Activated CD4-positive, alpha-beta memory T cell treated with anti-CD3 and anti-CD28 coated beads, Interleukin-2, amount 10 ng/mL, durations not matched to agents 7 days and 5 days (primary cell): ENCODE measurements around the gene WDFY3. TPM values are rescaled to one million over a fixed set of nuclear protein-coding genes. Genes with fewer than 3 reads are reported as not detected.

Experiments
- CTCF ChIA-PET: fragments of 350-600 bp; sonication (Branson Sonifier 250); formaldehyde crosslinking; loops from one replicate; lab custom pipeline; 2021; ENCODE audit warnings: antibody characterized with exemption, inconsistent platforms; lab: Charles Lee
- POLR2A ChIA-PET: fragments of 350-600 bp; sonication (Branson Sonifier 250); formaldehyde crosslinking; loops from one replicate; lab custom pipeline; 2021; ENCODE audit warnings: antibody characterized with exemption; lab: Charles Lee
- DNase-seq: peaks from one replicate; pipeline ENCODE4 v3.0.0-alpha.2; 2020
- H3K27ac Mint-ChIP-seq: one replicate; pipeline ENCODE4 v1.8.0; 2021; ENCODE audit warnings: mild to moderate bottlenecking, mixed read lengths
- H3K27me3 Mint-ChIP-seq: one replicate; pipeline ENCODE4 v1.8.0; 2021; ENCODE audit warnings: mixed read lengths
- H3K36me3 Mint-ChIP-seq: one replicate; pipeline ENCODE4 v1.8.0; 2021; ENCODE audit warnings: low read depth, mixed read lengths
- H3K4me1 Mint-ChIP-seq: one replicate; pipeline ENCODE4 v1.8.0; 2021; ENCODE audit warnings: mixed read lengths
- H3K4me3 Mint-ChIP-seq: one replicate; pipeline ENCODE4 v1.8.0; 2021; ENCODE audit warnings: mild to moderate bottlenecking, mixed read lengths
- H3K9me3 Mint-ChIP-seq: one replicate; pipeline ENCODE4 v1.8.0; 2021; ENCODE audit warnings: mixed read lengths
- total RNA-seq, 2 experiments: library from RNA; stranded (reverse); gene quantifications; one replicate each; pipeline ENCODE4 v1.2.3, GENCODE V29; 2021

The WDFY3 gene
- total RNA-seq, 2 experiments from 2014 or later = 1.4 to 1.5 TPM

- ChIA-PET POLR2A (no interaction called here), CTCF (no interaction called here)
- H3K36me3 Mint-ChIP-seq = no peaks in the 10 kb centered on the region
- no peak overlapping the region for H3K27ac Mint-ChIP-seq
- no peaks in the 10 kb centered on the region for H3K27me3 Mint-ChIP-seq
- DNase-seq = no peak
- H3K4me1 Mint-ChIP-seq = no peaks in the 10 kb centered on the region
- H3K4me3 Mint-ChIP-seq = no peak overlapping the region
- no peaks in the 10 kb centered on the region for H3K9me3 Mint-ChIP-seq
Observed at GRCh38 chr4:84916227-84916626, 50.3 kb downstream of the WDFY3 start.

DNA sequence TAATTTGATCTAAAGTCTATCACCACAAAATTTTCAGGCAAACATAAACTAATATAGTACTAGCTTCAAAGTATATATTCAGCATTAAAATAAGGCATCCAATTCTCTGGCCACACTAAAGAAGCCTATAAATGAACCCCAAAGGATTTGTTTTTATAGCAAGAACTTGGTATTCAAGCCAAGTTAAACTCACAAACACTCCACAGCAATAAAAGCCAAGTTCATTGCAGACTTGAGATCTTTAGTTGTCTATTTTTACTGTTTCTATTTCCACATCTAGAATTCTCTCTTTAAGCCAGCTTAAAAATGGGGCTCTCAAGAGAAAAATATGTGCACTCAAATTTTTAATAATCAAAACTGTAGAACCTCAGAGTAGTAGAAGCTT is 51.1 kb downstream of the WDFY3 start:
- Mint-ChIP-seq H3K36me3 (no peaks in the 10 kb centered on the region), H3K4me1 (no peaks in the 10 kb centered on the region), H3K4me3 (no peak overlapping the region), H3K27me3 (no peaks in the 10 kb centered on the region), H3K27ac (no peak overlapping the region), H3K9me3 (no peaks in the 10 kb centered on the region)
- CTCF ChIA-PET = no interaction called here
- DNase-seq = no peak
- POLR2A ChIA-PET = no interaction called here

DNA sequence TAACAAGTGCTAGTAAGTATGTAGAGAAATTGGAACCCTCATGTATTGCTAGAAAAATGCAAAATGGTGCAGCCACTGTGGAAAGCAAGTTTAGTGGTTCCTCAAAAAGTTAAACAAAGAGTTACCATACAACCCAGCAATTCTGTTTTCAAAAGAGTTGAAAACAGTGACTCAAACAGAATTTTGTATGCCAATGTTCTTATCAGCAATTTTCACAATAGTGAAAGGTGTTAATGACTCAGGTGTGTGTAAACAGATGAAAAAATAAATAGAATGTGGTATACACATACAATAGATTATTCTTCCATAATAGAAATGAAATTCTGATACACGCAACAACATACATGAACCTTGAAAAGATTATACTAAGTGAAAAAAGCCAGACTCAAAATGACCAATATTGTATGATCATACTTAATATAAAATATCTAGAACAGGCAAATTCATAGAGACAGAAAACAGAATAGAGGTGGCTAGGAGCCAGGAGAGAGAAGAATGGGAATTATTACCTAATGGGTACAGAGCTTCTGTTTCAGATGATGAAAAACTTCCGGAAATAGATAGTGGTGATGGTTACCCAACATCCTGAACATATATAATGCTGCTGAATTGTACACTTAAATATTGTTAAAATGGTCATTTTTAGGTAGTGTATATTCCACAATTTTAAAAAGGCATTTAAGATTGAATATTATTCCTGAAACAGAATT is 51.6 kb downstream of the WDFY3 start:
- no peaks in the 10 kb centered on the region for H3K9me3 Mint-ChIP-seq
- POLR2A ChIA-PET = no interaction called here
- CTCF ChIA-PET = no interaction called here

DNA sequence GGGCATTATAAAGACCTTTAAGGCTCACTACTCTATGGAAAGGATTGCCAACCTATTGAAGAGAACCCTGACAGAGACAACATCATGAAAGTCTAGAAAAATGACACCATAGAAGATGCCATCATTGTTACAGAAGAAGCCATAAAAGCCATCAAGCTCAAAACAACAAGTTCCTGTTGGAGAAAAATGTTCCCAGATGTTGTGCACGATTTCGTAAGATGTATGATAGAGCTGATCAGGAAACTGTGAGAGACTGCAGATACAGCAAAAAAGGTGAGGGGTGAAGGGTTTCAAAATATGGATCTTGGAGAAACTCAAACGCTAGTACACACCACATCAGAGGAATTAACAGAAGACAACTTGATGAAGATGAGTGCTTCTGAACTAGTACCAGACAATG is 53.3 kb downstream of the WDFY3 start:
- Mint-ChIP-seq H3K4me1 (no peaks in the 10 kb centered on the region), H3K27ac (no peak overlapping the region), H3K36me3 (no peaks in the 10 kb centered on the region), H3K4me3 (no peak overlapping the region), H3K27me3 (no peaks in the 10 kb centered on the region), H3K9me3 (no peaks in the 10 kb centered on the region)
- DNase-seq = no peak
- ChIA-PET POLR2A (no interaction called here), CTCF (no interaction called here)

More for the DNA sequence above, 51.6 kb downstream of the WDFY3 start:
- H3K27me3 Mint-ChIP-seq = no peaks in the 10 kb centered on the region
- no peak for DNase-seq
- H3K4me1 Mint-ChIP-seq = no peaks in the 10 kb centered on the region
- no peak overlapping the region for H3K4me3 Mint-ChIP-seq
- H3K27ac Mint-ChIP-seq = no peak overlapping the region
- H3K36me3 Mint-ChIP-seq = no peaks in the 10 kb centered on the region

DNA sequence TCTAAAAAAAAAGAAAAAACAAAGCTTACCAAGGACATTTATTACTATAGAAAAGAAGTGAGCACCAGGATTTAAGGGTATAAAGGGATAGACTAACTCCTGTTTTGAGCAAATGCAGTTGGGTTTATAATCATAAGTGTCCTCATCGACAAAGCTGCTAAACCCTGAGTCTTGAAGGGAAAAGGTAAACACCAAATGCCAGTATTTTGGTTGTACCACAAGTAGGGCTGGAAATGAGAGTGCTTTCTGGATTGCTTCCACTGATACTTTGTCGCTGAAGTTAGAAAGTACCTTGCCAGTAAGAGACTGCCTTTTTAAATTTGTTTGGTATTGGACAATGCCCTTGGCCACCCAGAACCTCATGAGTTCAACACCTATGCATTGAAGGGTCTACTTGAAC is 53.7 kb downstream of the WDFY3 start:
- Mint-ChIP-seq H3K36me3 (no peaks in the 10 kb centered on the region), H3K4me1 (no peaks in the 10 kb centered on the region), H3K9me3 (no peaks in the 10 kb centered on the region), H3K27me3 (no peaks in the 10 kb centered on the region), H3K27ac (no peak overlapping the region), H3K4me3 (no peak overlapping the region)
- ChIA-PET CTCF (no interaction called here), POLR2A (no interaction called here)
- DNase-seq = no peak

DNA sequence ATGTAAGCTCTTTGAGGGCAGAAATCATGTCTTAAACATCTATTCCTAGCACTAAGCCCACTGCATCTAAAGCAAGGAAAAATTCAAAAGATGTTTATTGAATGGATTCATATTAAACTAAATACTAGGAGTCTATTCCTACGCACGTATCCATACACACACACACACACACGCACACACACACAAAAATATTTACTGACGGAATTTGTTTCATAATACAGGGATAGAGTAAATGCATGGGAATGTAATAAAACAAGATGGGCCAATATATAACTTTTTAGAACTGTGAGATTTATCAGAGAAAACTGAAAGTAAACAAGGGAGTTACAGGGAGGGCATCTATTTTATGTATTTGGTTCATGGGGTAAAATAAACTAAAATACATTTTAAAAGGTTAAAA is 57.6 kb downstream of the WDFY3 start:
- Mint-ChIP-seq H3K9me3 (no peaks in the 10 kb centered on the region), H3K27ac (no peak overlapping the region)

GRCh38 chr4:84907145-84907544 is 59.3 kb downstream of the WDFY3 start:
- H3K27ac Mint-ChIP-seq = no peak overlapping the region
- CTCF ChIA-PET = no interaction called here
- no peak for DNase-seq
- no peaks in the 10 kb centered on the region for H3K36me3 Mint-ChIP-seq
- H3K4me3 Mint-ChIP-seq = no peak overlapping the region
- no peaks in the 10 kb centered on the region for H3K4me1 Mint-ChIP-seq
- POLR2A ChIA-PET = no interaction called here
- no peaks in the 10 kb centered on the region for H3K9me3 Mint-ChIP-seq
- no peaks in the 10 kb centered on the region for H3K27me3 Mint-ChIP-seq

More for the DNA sequence above, 57.6 kb downstream of the WDFY3 start:
- DNase-seq = no peak
- Mint-ChIP-seq H3K4me1 (no peaks in the 10 kb centered on the region), H3K27me3 (no peaks in the 10 kb centered on the region), H3K36me3 (no peaks in the 10 kb centered on the region), H3K4me3 (no peak overlapping the region)
- CTCF ChIA-PET = no interaction called here
- POLR2A ChIA-PET = no interaction called here

GRCh38 chr4:84905646-84906045 is 60.8 kb downstream of the WDFY3 start:
- Mint-ChIP-seq H3K4me3 (no peak overlapping the region), H3K27ac (no peak overlapping the region), H3K27me3 (no peaks in the 10 kb centered on the region), H3K36me3 (no peaks in the 10 kb centered on the region), H3K9me3 (no peaks in the 10 kb centered on the region), H3K4me1 (no peaks in the 10 kb centered on the region)
- DNase-seq = no peak
- CTCF ChIA-PET = no interaction called here
- POLR2A ChIA-PET = no interaction called here

- Mint-ChIP-seq H3K4me3 (no peak overlapping the region), H3K27ac (no peak overlapping the region), H3K27me3 (no peaks in the 10 kb centered on the region), H3K9me3 (no peaks in the 10 kb centered on the region), H3K4me1 (no peaks in the 10 kb centered on the region), H3K36me3 (no peaks in the 10 kb centered on the region)
- no peak for DNase-seq
- ChIA-PET POLR2A (no interaction called here), CTCF (interaction anchor here (0.6 kb wide), 1 partner anchor 1740 kb away, joined by 3 read pairs; no protein-coding TSS in a partner anchor)
Observed at GRCh38 chr4:84901740-84902281, 64.7 kb downstream of the WDFY3 start.

DNA sequence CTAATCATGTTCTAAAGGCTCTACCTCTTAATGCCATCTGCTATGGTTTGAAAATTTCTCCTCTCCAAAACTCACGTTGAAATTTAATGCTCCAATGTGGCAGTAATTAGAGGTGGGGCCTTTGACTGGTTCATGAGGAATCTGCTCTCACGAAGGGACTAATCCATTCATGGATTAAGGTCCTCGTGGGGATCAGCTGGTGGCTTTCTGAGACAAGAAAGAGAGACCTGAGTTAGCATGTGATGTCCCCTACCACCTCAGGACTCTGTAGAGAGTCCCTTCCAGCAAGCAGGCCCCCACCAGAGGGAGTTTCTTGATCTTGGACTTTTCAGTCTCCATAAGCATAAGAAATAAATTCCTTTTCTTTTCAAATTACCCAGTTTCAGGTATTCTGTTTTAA is 65.3 kb downstream of the WDFY3 start:
- Mint-ChIP-seq H3K27ac (no peak overlapping the region), H3K4me3 (no peak overlapping the region), H3K9me3 (no peaks in the 10 kb centered on the region), H3K4me1 (no peaks in the 10 kb centered on the region), H3K36me3 (no peaks in the 10 kb centered on the region), H3K27me3 (no peaks in the 10 kb centered on the region)
- CTCF ChIA-PET = no interaction called here
- DNase-seq = no peak
- POLR2A ChIA-PET = no interaction called here

DNA sequence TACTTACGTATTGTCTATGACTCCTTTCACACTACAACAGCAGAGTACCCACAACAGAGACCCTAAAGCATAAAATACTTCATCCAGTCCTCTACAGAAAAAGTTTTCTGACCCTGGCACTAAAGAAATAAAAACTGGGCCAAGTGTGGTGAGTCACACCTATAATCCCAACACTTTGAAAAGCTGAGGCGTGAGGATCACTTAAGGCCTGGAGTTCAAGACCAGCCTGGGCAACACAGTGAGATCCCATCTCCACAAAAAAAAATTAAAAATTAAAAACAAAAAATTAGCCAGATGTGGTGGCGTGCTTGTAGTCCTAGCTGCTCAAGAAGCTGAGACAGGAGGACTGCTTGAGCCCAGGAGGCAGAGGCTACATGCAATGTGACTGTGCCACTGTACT is 66.9 kb downstream of the WDFY3 start:
- Mint-ChIP-seq H3K9me3 (no peaks in the 10 kb centered on the region), H3K36me3 (no peaks in the 10 kb centered on the region), H3K4me1 (no peaks in the 10 kb centered on the region), H3K27ac (no peak overlapping the region), H3K4me3 (no peak overlapping the region), H3K27me3 (no peaks in the 10 kb centered on the region)
- DNase-seq = no peak
- POLR2A ChIA-PET = no interaction called here
- CTCF ChIA-PET = no interaction called here

- POLR2A ChIA-PET = no interaction called here
- H3K27ac Mint-ChIP-seq = no peak overlapping the region
Observed at GRCh38 chr4:84897516-84897915, 69.0 kb downstream of the WDFY3 start.

DNA sequence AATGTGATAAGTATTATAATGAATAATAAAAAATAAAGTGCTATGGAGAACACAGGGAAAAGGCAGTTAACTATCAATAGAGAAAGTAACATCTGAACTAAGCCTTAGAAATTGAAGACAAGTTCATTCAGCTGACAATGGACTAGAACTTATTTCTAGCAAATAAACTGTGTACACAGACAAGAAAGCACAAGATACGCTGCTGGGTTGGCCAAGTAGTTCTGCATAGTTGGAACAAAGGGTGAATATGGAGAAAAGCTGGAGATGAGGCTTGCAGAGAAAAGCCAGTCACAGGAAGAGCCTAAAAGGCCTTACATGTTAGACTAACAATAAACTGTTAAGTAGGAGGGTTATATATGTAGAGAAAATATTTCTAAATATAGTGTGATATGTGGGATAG is 71.2 kb downstream of the WDFY3 start:
- no peaks in the 10 kb centered on the region for H3K9me3 Mint-ChIP-seq
- ChIA-PET CTCF (no interaction called here), POLR2A (no interaction called here)
- no peak overlapping the region for H3K4me3 Mint-ChIP-seq
- no peaks in the 10 kb centered on the region for H3K27me3 Mint-ChIP-seq
- no peak overlapping the region for H3K27ac Mint-ChIP-seq
- DNase-seq = no peak
- no peaks in the 10 kb centered on the region for H3K4me1 Mint-ChIP-seq
- no peaks in the 10 kb centered on the region for H3K36me3 Mint-ChIP-seq

More at GRCh38 chr4:84897516-84897915, 69.0 kb downstream of the WDFY3 start:
- no peak for DNase-seq
- Mint-ChIP-seq H3K4me3 (no peak overlapping the region), H3K9me3 (no peaks in the 10 kb centered on the region), H3K27me3 (no peaks in the 10 kb centered on the region), H3K36me3 (no peaks in the 10 kb centered on the region), H3K4me1 (no peaks in the 10 kb centered on the region)
- CTCF ChIA-PET = no interaction called here

- Mint-ChIP-seq H3K36me3 (no peaks in the 10 kb centered on the region), H3K4me3 (no peak overlapping the region), H3K9me3 (no peaks in the 10 kb centered on the region), H3K4me1 (no peaks in the 10 kb centered on the region), H3K27me3 (no peaks in the 10 kb centered on the region), H3K27ac (no peak overlapping the region)
- no peak for DNase-seq
- POLR2A ChIA-PET = no interaction called here
- CTCF ChIA-PET = no interaction called here
Observed at GRCh38 chr4:84894621-84895020, 71.9 kb downstream of the WDFY3 start.
